GM08714 (cell line): ENCODE results near the gene ANKRD17.
A peak's percentile ranks its signal among the peaks of the same experiment; 100 is the strongest.
"Not testable (repeated sequence)": the region's sequence is repeated elsewhere in the genome, so short reads cannot be mapped to it uniquely, and the experiment has no call there.

ENCODE experiments used
- H3K4me3 ChIP-seq: fragments of 200-500 bp; sonication (Bioruptor generic); 2 replicates; pipeline ENCODE4 v1.5.1; 2014; ENCODE audit warnings: mild to moderate bottlenecking, low read length, inconsistent platforms
- ZNF274 ChIP-seq: IDR thresholded peaks from 2 replicates; pipeline ENCODE4 v1.6.1; 2012; ENCODE audit warnings: mild to moderate bottlenecking, low read depth, low read length

ANKRD17 gene

DNA sequence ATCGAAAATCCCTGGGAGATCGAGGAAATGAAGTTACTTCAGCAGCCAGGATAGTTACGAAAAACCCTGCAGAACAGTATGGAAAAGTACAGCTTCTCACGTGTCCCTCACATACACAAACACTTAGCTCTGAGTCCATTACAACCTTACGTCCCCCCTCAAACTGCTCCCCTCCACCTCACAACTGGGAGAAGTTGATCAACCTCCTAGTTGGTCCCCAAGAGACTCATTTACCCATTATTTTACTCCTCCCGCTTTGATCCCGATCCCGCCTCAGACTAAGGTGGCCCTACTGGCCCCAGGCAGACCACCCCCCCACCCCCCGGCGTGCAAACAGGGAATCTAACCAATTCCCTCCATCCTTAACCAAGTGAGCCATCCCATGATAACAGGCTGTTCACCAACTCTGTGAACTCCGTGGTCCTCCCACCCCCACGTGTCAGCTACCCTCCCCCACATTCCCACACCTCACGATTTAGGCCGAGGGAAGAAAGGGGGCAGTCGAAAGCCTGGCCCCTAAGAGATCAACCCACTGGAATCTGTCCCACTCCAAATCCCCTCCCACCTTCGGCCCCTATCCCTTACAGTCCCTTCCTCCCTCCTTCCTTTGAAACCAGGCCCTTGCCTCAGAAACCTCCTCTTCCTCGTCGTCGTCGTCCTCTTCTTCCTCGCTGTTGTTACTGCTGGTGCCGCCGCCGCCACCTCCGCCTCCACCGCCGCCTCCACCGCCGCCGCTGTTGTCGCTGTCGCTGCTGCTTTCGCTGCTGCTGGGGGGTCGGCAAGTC is 755 bp downstream of the ANKRD17 start:
- TF ChIP-seq ZNF274, result no peak
- peak overlapping the region; percentile 99 for H3K4me3 ChIP-seq

DNA sequence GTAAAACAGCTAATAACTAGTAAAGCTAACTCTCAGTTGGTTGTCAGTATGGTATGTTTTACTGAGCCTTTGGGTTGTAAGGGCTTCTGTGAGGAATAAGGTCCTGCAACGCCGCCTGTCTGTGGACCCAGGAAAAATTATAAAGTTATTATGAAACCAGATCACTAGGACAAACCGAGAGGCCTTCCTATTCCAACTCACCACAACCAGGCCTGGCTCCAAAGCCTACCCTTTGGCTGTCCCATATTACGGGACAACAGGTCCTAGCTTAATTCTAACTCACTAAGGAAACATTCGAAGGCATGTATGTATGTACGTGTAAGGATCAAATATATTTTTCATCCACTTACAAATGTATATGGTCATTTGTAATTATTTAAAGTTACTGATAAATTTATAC is 1.4 kb downstream of the ANKRD17 start:
- no peak for TF ChIP-seq ZNF274
- H3K4me3 ChIP-seq, result peak overlapping the region; percentile 99

DNA sequence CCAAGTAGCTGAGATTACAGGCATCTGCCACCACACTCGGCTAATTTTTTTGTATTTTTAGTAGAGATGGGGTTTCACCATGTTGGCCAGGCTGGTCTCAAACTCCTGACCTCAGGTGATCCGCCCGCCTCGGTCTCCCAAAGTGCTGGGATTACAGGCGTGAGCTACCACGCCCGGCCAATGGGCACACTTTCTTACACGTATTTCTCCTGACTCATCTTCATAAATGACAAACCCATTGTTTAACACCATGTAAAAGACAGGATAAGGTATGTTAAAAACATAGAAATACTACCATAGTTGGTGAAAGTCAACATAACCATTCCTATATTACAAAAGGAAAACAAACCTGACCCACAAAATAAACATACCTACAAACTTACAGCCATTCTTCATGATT is 2.8 kb downstream of the ANKRD17 start:
- H3K4me3 ChIP-seq, result not testable (repeated sequence)

DNA sequence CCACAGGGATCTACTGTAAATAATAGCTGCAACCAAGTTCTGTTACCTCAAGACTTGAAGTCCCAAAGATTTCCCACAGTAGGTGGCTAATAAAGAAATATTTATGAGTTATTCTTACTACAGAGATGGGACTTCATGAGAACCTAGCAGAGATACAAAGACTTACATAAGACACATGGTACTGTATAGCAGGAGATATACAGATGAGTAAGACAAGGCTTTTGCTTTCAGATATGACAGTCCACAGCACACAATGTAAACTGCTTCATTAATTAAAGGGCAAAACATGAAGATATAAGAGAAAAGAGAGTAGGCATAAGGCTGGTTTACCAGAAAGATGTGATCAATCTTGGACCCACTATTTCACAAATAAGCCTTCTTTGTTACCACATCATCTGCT is 6.6 kb downstream of the ANKRD17 start:
- TF ChIP-seq ZNF274, result no peak

DNA sequence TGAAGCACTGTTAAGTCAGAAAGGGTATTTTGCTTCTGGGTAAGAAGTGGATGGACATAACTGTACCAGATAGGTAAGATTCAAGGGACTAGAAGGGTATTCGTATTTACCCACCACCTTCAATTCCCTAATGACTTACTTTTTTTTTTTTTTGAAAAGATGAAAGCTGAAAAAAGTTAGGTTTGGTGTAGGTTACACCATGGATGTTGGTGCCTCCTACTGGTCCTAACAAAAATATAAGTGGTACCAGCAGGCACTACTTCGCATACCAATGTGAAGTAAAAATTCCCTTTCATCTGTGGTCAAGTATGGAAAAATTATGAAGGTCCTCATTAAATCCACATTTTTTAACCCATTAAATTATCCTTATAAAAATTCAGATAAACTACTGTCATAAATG is 7.2 kb downstream of the ANKRD17 start:
- H3K4me3 ChIP-seq, result no peak overlapping the region
- TF ChIP-seq ZNF274, result no peak

More for the DNA sequence above, 6.6 kb downstream of the ANKRD17 start:
- H3K4me3 ChIP-seq, result no peak overlapping the region

DNA sequence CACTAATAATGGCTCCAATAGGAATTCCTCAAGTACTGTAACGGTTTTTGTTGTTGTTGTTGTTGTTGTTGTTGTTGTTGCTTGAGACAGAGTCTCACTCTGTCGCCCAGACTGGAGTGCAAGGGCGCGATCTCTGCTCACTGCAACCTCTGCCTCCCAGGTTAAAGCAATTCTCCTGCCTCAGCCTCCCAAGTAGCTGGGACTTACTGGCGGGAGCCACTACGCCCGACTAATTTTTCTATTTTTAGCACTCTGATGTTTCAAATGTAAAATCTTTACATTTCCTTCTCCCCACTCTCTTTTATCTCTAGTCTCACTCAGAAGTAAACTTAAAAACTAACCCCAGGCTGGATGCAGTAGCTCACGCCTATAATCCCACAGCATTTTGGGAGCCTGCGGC is 8.0 kb downstream of the ANKRD17 start:
- H3K4me3 ChIP-seq, result no peak overlapping the region

DNA sequence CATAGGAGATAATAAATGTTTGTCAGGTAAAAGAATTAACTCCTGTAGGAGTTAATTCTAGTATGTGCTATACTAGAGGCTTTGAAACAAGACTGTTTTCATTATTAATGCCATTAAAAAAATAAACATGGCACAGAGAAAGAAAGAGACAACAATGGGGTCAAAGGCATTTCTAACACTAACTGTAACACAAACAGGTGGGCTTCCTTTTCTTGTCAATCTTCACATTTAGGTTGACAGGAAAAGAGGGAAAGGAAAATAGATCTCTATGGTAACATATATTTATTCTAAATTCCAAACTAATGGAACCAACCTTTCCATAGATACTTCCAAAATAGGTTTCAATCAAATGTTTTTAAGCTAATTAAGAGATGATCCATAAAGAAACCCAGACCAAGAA is 9.8 kb downstream of the ANKRD17 start:
- H3K4me3 ChIP-seq, result no peak overlapping the region
- no peak for TF ChIP-seq ZNF274

More for the DNA sequence above, 8.0 kb downstream of the ANKRD17 start:
- no peak for TF ChIP-seq ZNF274

DNA sequence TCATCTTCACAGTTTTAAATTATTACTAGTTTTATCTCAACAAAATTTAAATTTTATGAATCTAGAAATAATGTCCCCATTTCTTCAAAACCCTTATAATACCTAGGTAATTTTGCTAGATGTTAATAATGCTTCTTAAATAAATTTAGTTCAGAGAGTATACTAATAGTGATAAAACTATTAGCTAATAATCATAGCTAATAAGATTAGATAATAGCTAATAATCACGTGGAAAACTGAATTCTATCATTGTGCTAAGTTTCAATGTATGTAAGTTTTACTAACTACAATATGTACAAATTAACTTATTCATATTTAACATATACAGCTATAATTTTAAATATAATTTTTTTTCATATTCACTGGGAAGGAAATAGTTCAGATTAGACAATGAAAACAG is 10.2 kb downstream of the ANKRD17 start:
- no peak overlapping the region for H3K4me3 ChIP-seq
- TF ChIP-seq ZNF274, result no peak

DNA sequence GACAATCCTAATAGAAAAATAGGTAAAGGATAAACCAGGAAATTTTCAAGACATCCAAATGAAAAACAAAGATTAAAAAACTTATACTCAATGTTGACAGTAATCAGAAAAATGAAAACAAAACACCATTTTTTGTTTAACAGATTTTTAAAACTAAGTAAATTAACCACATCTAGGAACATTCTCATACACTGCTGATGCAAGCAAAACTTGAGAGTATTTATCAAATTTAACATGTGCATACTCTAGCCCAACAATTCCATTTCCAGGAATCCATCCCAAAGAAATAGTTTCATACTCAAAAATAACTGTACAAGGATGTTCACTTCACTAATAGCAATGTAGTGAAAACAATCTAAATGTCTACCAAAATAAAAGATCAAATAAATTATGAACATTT is 11.5 kb downstream of the ANKRD17 start:
- H3K4me3 ChIP-seq, result no peak overlapping the region
- TF ChIP-seq ZNF274, result no peak

DNA sequence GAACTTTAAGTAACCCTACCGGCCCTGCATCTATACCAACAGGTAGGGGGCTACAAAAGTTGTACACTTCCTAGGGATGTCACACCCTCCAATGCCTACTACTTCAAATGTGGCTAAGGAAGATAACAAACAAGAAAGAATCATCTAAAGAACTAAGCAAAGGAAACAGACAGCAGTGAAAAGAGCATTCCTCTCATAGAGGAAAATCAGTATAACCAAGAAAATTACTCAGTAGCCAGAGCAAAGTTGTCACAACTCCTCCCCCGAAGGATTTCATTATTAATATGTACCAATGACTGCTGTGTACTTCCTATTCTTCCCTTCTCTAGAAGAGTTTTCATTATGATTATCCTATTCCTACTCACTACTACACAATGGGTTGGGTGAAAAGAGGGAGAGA is 12.6 kb downstream of the ANKRD17 start:
- TF ChIP-seq ZNF274, result no peak

DNA sequence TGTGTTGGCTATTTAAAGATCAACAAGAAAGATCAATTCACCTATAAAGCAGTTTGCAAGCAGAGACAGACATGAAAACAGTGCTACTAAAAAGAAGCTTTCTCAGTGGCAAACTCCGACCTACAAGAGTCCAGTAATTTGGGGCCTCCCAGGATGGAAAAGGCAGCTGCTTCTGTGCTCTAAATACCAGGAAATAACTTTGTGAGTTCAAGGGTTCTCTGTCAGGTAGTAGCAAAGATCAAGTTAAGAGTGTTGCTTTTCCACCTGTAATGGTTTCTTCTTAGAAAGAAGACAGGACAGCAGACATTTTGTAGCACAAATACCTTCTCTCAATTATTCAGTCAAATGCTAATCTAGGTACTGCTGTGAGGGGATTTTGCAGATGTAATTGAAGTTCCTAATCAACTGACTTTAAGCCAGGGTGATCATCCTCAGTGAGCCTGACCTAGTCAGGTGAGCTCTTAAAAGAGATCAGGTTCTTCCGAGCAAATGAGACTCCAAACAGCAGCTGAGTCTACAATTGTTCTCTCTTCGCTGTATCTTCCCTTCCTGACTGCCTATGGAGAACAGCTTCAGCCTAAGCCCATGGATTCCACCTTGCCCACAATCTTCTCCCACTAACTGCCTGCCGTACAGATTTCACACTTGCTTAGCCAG is 13.5 kb downstream of the ANKRD17 start:
- H3K4me3 ChIP-seq, result no peak overlapping the region
- no peak for TF ChIP-seq ZNF274

More for the DNA sequence above, 12.6 kb downstream of the ANKRD17 start:
- H3K4me3 ChIP-seq, result no peak overlapping the region

DNA sequence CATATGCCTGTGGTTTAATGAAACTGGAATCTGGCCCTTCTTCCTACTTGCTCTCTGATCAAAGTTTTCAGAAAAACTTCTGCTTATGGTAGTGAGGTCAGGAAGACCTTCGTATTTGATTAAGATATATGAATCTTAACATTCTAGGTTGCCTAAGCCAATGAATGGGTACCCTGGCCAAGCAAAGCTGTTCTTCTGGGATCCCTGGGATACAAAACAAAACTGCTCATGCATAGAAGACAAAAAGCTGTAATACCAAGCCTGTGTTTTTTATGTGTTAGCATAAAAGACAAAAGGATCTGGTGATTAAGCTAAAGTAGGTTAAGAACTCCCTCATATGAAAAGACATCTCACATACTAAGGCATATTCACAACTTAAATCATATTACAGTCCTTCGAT is 21.6 kb downstream of the ANKRD17 start:
- TF ChIP-seq ZNF274, result no peak
- H3K4me3 ChIP-seq, result no peak overlapping the region

DNA sequence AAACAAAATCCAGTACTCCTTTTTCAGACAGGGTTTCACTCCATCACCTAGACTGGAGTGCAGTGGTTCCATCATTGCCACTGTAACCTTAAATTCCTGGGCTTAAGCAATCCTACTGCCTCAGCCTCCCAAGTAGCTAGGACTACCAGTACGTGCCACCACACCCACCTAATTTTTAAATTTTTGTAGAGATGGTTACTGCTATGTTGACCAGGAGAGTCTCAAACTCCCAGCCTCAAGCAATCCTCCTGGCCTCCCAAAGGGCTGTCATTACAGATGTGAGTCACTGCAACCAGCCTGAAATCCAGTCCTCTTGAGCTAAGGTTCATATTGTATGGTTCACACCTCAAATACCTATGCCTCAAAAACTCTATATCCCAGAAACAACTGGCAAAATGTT is 22.4 kb downstream of the ANKRD17 start:
- no peak overlapping the region for H3K4me3 ChIP-seq
- no peak for TF ChIP-seq ZNF274

DNA sequence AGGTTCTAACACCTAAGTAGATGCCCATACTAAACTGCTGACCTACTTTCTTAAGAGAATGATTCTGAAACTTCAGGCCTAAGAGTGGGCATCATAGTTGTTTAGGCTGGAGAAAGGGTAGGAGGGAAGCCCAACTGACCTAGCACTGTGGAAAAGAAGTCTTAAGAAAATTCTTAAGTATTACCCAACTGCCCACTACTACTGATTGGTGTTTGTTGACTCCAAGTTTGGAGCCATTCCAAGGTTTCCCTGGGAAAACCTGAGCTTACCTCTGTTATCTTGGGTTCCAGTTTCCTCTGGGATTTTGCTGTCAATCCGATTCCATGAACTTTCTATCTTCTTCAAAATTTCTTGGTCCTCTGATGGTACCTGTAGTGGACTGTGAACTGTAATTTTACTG is 23.9 kb downstream of the ANKRD17 start:
- TF ChIP-seq ZNF274, result no peak
- H3K4me3 ChIP-seq, result no peak overlapping the region
